Measurements from ENCODE around the gene SEC11C.

Gene SEC11C

GRCh38 chr18:59200787-59201186 lies 61.1 kb downstream of the SEC11C start:
- H3K36me3 ChIP-seq, result no peaks in the 10 kb centered on the region
- H3K27ac ChIP-seq, result no peak overlapping the region
- no peak for TF ChIP-seq CTCF (IDR thresholded peaks at IDR 0.05)
- no peaks in the 10 kb centered on the region for H3K4me1 ChIP-seq (ENCODE audit: control insufficient read depth in 1 of 2, insufficient read depth in 1 of 2, low read depth in 1 of 2, low read length in 1 of 2)
- H3K9me3 ChIP-seq, result no peaks in the 10 kb centered on the region
- H3K27me3 ChIP-seq, result peaks cover 19% of the 10 kb centered on the region
- H3K4me3 ChIP-seq (ENCODE audit: low read depth in 1 of 2, low read length in 1 of 2), result no peak overlapping the region

- Histone ChIP-seq H3K4me1 (ENCODE audit: control insufficient read depth in 1 of 2, insufficient read depth in 1 of 2, low read depth in 1 of 2, low read length in 1 of 2) (no peaks in the 10 kb centered on the region), H3K9me3 (no peaks in the 10 kb centered on the region), H3K36me3 (no peaks in the 10 kb centered on the region), H3K27me3 (peaks cover 19% of the 10 kb centered on the region), H3K27ac (no peak overlapping the region), H3K4me3 (ENCODE audit: low read depth in 1 of 2, low read length in 1 of 2) (no peak overlapping the region)
- no peak for TF ChIP-seq CTCF (IDR thresholded peaks at IDR 0.05)
Measured at GRCh38 chr18:59202258-59202820, 62.7 kb downstream of the SEC11C start.

DNA sequence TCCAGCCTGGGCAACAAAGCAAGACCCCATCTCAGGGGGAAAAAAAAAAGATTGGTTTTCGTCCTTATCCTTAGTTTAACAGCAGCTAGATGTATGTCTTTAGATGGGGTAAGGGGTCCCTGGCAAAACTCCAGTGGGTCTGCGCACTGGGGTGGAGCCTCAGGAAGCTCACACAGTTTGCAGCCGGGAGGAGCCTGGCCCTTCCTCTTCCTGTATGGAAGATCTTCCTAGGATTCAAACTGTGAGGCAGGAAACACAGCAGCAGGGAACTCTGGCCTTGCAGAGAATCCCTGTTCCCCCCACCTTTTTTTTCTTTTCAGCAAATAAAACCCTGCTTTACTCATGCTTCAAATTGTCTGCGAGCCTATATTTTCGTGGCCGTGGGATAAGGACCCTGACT lies 67.8 kb downstream of the SEC11C start:
- no peaks in the 10 kb centered on the region for H3K4me1 ChIP-seq (ENCODE audit: control insufficient read depth in 1 of 2, insufficient read depth in 1 of 2, low read depth in 1 of 2, low read length in 1 of 2)
- no peak for TF ChIP-seq CTCF (IDR thresholded peaks at IDR 0.05)
- peaks cover 18% of the 10 kb centered on the region for H3K27me3 ChIP-seq

More for the DNA sequence above, 67.8 kb downstream of the SEC11C start:
- H3K36me3 ChIP-seq, result no peaks in the 10 kb centered on the region
- H3K4me3 ChIP-seq (ENCODE audit: low read depth in 1 of 2, low read length in 1 of 2), result no peak overlapping the region
- H3K9me3 ChIP-seq, result no peaks in the 10 kb centered on the region
- H3K27ac ChIP-seq, result no peak overlapping the region

All from neutrophil (primary cell).